LNCaP clone FGC (cell line): ENCODE data around the gene MEIS1.

ENCODE experiments used
- DNase-seq: peaks from one replicate; pipeline ENCODE4 v3.0.0-alpha.2; 2011; ENCODE audit warnings: low read depth
- H3K4me3 ChIP-seq: 2 replicates; pipeline ENCODE4 v1.5.1; 2011; ENCODE audit warnings: mild to moderate bottlenecking, low read depth, low read length, control low read depth
- CTCF ChIP-seq: IDR thresholded peaks from 2 replicates; pipeline ENCODE4 v1.5.1; 2012; ENCODE audit warnings: mild to moderate bottlenecking; ENCODE audit not compliant: control insufficient read depth, insufficient read depth; ENCODE audit errors: extremely low read depth

The MEIS1 gene

GRCh38 chr2:66408905-66409304 lies 26.0 kb upstream of the MEIS1 start:
- H3K4me3 ChIP-seq, result no peak overlapping the region
- TF ChIP-seq CTCF, result no peak
- no peak for DNase-seq

DNA sequence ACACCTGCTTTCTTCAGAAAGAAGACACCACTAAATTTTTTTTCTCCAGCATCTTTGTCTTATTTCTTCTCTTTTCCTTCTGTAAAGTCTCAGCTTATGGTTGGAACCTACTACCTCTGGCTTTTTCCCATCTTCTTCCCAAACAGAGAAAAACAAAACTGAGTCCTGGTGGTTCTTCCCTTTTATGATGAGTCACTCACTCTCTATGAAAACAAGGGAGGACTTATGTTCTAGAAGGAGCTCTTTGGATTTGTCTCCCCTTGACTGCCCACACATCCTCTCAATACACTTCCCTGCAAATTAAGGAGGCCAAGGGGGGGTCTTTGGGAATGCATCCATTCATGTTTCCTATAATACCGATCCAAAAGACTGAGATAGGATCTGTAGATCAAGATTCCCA lies 22.1 kb upstream of the MEIS1 start:
- H3K4me3 ChIP-seq, result no peak overlapping the region
- TF ChIP-seq CTCF, result no peak
- no peak for DNase-seq

DNA sequence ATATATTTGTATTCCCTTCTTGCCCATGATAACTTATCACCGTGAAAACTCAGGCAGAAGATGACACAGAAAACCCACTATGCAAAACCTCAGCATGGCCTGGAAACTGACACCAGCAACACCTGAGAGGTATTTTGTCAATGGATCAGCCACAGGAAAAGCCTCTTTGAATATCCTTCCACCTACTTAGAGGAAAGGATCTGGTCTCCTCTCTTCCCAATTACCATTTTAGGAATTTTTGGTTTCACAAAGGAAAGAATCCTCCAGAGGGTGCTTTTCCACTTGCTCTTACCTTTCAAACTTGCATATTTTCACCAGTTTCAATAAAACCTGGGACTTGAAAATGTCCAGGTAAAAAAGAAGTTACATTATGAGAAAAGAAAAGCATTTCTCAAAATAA lies 20.0 kb upstream of the MEIS1 start:
- H3K4me3 ChIP-seq, result no peak overlapping the region
- no peak for DNase-seq
- no peak for TF ChIP-seq CTCF

GRCh38 chr2:66418381-66418780 lies 16.5 kb upstream of the MEIS1 start:
- DNase-seq, result no peak
- no peak for TF ChIP-seq CTCF
- no peak overlapping the region for H3K4me3 ChIP-seq

GRCh38 chr2:66421612-66422011 lies 13.3 kb upstream of the MEIS1 start:
- TF ChIP-seq CTCF, result no peak
- no peak overlapping the region for H3K4me3 ChIP-seq
- no peak for DNase-seq

- DNase-seq, result no peak
- TF ChIP-seq CTCF, result no peak
- H3K4me3 ChIP-seq, result no peak overlapping the region
Observed at GRCh38 chr2:66423391-66424124, 11.4 kb upstream of the MEIS1 start.
